Right atrium auricular region (tissue), 2 donors: ENCODE measurements around the gene USP32. TPM values are rescaled to one million over a fixed set of nuclear protein-coding genes. Genes with fewer than 3 reads are reported as not detected.

ENCODE experiments used
- DNase-seq: peaks from one replicate; pipeline ENCODE4 v3.0.0-alpha.2; 2019; ENCODE audit warnings: low spot score
- H3K27ac ChIP-seq, 2 donors: fragments of 200-600 bp; sonication (generic); 1 replicate in 1 of 2; 2 replicates in 1 of 2; pipeline ENCODE4 v1.5.1; 2016 to 2019
- H3K27me3 ChIP-seq, 2 donors: fragments of 200-600 bp; sonication (generic); one replicate each; pipeline versions ENCODE4 v1.5.1 to v1.6.0; 2017 to 2019
- H3K36me3 ChIP-seq: fragments of 200-600 bp; sonication (generic); one replicate; pipeline ENCODE4 v1.5.1; 2016
- H3K4me1 ChIP-seq, 2 donors: fragments of 200-600 bp; sonication (generic); one replicate each; pipeline versions ENCODE4 v1.5.1 to v1.6.0; 2017 to 2019
- H3K4me3 ChIP-seq, 2 donors: fragments of 200-600 bp; sonication (generic); 1 replicate in 1 of 2; 2 replicates in 1 of 2; pipeline ENCODE4 v1.5.1; 2017 to 2019; ENCODE audit warnings: mild to moderate bottlenecking in 1 of 2, moderate library complexity in 1 of 2
- H3K9me3 ChIP-seq, 2 donors: fragments of 200-600 bp; sonication (generic); one replicate each; pipeline ENCODE4 v1.5.1; 2019
- CTCF ChIP-seq, 2 donors: fragments of 200-600 bp; sonication (generic); IDR thresholded peaks; one replicate each; pipeline ENCODE4 v1.5.1; 2019; ENCODE audit warnings: antibody characterized with exemption in 2 of 2
- total RNA-seq, 2 donors: library from RNA; depleted of rRNA; stranded (reverse); fragments of >200 nt; gene quantifications; one replicate each; pipeline ENCODE4 v1.1.0, GENCODE V29; 2016

Gene USP32
- total RNA-seq, 2 donors from 2014 or later: 24.5 to 27.7 TPM

- no peak for TF ChIP-seq CTCF (IDR thresholded peaks at IDR 0.05)
- Histone ChIP-seq H3K27ac (no peak overlapping the region), H3K4me3 (no peak overlapping the region), H3K4me1 (no peaks in the 10 kb centered on the region), H3K27me3 (no peaks in the 10 kb centered on the region), H3K9me3 (no peaks in the 10 kb centered on the region), H3K36me3 (no peaks in the 10 kb centered on the region)
- no peak for DNase-seq
These were observed 19.0 kb downstream of the USP32 start for GRCh38 chr17:60372790-60373483.

- no peaks in the 10 kb centered on the region for H3K9me3 ChIP-seq
- TF ChIP-seq CTCF (IDR thresholded peaks at IDR 0.05): no peak
- no peak for DNase-seq
- H3K27ac ChIP-seq: no peak overlapping the region
- no peaks in the 10 kb centered on the region for H3K36me3 ChIP-seq
- no peaks in the 10 kb centered on the region for H3K27me3 ChIP-seq
- H3K4me1 ChIP-seq: no peaks in the 10 kb centered on the region
- no peak overlapping the region for H3K4me3 ChIP-seq
These were observed 20.0 kb downstream of the USP32 start for GRCh38 chr17:60371818-60372510.

GRCh38 chr17:60371416-60371815 lies 20.5 kb downstream of the USP32 start:
- no peaks in the 10 kb centered on the region for H3K4me1 ChIP-seq
- H3K9me3 ChIP-seq: no peaks in the 10 kb centered on the region
- DNase-seq: no peak
- no peak for TF ChIP-seq CTCF (IDR thresholded peaks at IDR 0.05)
- H3K36me3 ChIP-seq: no peaks in the 10 kb centered on the region
- H3K4me3 ChIP-seq: no peak overlapping the region
- no peak overlapping the region for H3K27ac ChIP-seq
- H3K27me3 ChIP-seq: no peaks in the 10 kb centered on the region

- Histone ChIP-seq H3K9me3 (no peaks in the 10 kb centered on the region), H3K4me3 (no peak overlapping the region), H3K27ac (no peak overlapping the region), H3K27me3 (no peaks in the 10 kb centered on the region), H3K36me3 (no peaks in the 10 kb centered on the region), H3K4me1 (no peaks in the 10 kb centered on the region)
- TF ChIP-seq CTCF (IDR thresholded peaks at IDR 0.05): no peak
- no peak for DNase-seq
These were observed 22.2 kb downstream of the USP32 start for GRCh38 chr17:60369727-60370126.

GRCh38 chr17:60363700-60364405 lies 28.1 kb downstream of the USP32 start:
- no peak for TF ChIP-seq CTCF (IDR thresholded peaks at IDR 0.05)
- Histone ChIP-seq H3K27me3 (no peaks in the 10 kb centered on the region), H3K4me1 (no peaks in the 10 kb centered on the region), H3K36me3 (no peaks in the 10 kb centered on the region), H3K27ac (no peak overlapping the region), H3K9me3 (no peaks in the 10 kb centered on the region), H3K4me3 (no peak overlapping the region)
- no peak for DNase-seq
